HG03103 (cell line): ENCODE measurements around the gene NEURL1B.
"Not testable (repeated sequence)": the region's sequence is repeated elsewhere in the genome, so short reads cannot be mapped to it uniquely, and the experiment has no call there.

ENCODE experiments used
- ATAC-seq: cut with Tn5 transposase; IDR thresholded peaks from one replicate; pipeline ENCODE4 v1.9.1; 2021; ENCODE audit warnings: low read depth; ENCODE audit not compliant: unreplicated experiment

NEURL1B gene

DNA sequence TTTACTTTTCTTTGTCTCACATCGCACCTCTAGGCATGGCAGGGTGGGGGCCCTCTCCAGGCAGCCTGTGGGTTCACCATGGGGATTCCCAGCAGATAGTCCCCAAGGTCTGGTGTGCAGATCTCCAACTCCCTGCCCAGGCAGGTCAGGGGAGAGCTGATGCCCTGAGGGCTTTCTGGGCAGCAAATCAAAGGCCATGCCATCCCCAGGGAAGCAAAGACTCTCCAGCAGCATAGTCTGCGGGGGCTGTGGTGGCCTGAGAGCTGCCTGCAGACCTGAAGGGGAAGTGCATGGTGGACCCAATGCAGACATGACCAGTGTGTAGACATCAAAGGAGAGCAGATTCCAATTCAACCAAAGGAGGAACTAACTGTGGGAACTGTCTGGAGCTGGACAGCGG lies 7.7 kb downstream of the NEURL1B start:
- no peak for ATAC-seq

GRCh38 chr5:172656496-172656895 lies 15.4 kb downstream of the NEURL1B start:
- ATAC-seq = not testable (repeated sequence)

GRCh38 chr5:172657524-172658233 lies 16.6 kb downstream of the NEURL1B start:
- ATAC-seq = not testable (repeated sequence)

- ATAC-seq = no peak
Observed at GRCh38 chr5:172658391-172658790, 17.3 kb downstream of the NEURL1B start.

DNA sequence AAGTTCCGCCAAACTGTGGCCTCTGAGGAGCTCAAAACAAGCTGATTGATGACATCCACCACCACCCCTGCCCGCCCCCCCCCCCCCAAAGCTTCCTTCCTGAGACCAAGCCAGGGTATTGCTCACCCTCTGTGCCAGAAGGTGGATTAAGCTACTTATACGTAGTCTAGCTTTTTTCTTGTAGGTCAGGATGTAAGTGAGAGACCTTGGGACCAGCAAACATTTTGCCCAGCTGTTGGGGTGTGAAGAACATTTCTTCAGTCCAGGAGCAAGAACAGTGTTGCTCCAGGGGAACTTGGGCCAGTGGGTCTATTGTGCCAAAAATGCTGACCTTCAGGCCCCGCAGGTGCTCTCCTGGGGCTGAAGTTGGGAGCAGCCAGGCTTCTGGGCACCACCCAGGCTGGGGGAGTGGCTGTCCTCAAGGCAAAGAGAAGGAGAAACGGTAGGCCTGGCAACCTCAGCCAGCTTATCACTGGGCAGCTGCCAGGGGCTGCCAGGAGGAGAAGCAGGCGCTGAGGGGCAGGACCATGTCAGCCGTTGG lies 18.0 kb downstream of the NEURL1B start:
- ATAC-seq = no peak

- ATAC-seq = no peak
Observed at GRCh38 chr5:172659570-172659908, 18.5 kb downstream of the NEURL1B start.

DNA sequence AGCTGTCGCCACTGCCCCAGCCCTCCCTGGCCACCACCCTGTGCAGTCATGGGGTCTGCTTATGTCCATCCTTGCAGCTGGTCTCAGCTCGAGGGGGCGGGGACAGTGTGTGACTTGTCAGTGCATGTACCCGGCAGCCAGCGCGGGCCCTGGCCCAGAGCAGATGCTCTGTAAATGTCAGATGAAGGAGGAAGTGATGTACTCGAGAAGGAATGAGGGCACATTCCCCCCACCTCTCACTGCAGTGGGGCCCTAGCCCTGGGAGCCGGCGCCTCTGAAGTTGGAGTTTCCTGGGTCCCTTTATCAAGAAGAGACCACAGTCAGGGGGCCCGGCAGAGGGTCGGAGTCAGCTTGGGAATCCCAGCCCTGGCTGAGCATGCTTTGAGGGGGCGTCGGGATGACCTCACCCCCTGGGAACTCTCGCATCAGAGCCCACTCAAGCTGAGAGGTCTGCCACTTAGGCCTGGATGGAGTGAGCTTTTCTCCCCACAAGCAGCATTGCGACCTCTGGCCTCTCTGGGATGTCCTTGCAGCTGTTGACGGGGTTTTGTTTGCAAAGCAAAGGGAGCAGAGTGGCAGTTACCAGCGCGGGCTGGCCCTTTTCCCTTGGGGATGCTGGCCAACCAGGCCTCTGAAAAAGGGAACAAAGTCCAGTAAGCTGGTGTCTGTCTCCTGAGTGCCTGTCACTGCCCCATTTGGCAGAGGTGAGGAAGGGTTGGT lies 19.0 kb downstream of the NEURL1B start:
- no peak for ATAC-seq

DNA sequence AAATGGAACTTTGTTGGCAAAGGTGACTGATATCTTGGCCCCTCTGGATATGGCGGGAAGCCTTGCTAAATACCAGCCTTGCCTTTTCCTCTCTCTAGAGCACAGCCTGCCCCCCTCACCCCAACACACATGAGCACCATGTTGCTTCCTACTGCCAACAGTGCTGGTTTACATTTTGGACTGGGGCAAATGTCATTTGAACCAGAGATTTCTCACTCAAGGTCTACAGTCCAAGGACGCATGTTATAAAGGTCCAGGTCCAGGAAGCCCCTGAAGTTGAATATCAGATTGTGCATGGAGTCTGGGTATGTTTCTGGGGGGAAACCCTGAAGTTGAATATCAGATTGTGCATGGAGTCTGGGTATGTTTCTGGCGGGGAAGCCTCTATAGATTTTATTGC lies 19.9 kb downstream of the NEURL1B start:
- ATAC-seq = no peak

DNA sequence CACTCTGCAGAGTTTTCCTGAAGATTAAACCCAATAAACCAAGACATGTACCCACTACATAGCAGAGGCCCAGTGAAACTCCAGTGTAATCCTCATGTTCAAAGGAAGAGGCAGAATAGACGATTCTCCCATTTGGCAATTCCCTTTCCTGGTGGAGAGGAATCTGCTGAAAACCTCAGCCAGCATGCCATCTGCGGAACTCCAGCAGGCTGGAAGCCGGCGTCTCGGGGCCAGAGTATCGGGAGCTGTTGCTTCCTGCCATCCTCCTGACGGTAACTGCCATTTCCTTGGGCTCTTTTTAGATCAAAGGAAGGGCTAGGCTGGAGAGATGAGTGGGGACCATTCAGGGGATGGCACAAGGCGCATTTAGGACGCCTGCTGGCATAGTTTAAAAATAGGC lies 20.5 kb downstream of the NEURL1B start:
- no peak for ATAC-seq

DNA sequence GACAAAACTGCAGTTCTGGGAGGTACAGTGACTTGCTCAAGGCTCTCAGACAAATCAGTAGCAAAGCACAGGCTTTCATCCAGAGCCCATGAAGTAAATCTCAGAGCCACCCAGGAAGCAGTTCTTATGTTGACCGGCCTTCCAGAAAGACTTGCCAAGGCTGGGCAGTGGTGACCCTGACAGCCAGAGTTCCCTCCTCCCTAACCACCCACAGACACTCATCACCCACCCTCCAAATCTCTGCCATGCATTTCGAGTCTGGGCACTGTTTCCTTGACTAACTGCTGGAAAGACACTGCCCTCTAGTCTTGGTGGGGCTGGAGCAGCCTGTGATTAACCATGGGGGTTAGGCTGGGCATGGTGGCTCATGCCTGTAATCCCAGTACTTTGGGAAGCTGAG lies 21.5 kb downstream of the NEURL1B start:
- ATAC-seq = no peak

- ATAC-seq = no peak
Observed at GRCh38 chr5:172664018-172664417, 23.0 kb downstream of the NEURL1B start.

DNA sequence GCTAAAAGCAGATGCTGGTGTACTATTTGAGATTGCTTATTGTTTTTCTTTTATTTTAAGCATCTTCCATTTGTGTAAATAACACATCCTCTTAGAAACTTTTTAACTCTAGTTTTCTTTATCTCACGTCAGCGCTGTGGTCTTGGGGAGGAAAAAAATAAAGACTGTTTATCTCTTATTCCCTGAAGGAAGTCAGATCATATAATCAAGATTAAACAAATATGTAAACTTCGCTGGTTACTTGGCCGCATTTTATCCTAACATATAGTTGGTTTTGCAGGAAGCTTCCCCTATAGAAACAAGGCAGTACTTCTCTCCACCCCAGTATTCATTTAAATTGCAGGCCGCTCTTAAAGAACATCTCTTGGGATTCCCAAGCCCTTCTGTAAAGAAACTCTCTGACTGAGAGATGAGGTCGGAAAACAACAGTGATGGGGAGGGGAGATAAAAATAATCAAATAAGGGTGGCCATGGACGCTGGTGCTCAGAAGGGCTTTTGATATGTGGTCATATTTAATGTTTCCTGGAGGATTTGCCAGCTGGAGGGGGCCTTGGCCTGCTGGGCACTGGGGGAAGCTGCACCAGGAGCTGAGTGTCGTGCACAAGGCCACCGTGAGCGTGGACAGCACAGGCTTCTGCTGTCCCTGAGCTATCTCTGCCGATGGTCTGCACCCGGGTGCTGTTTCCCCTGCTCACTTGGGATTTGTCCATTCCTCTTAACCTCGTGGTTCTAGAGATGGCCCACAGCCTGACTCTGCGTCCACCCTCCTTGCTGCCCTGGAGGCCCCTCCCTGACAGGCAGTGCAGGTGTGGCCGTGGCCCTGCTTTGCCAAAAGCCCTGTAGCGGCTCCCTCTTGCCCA lies 23.8 kb downstream of the NEURL1B start:
- ATAC-seq = no peak

- no peak for ATAC-seq
Observed at GRCh38 chr5:172666251-172666650, 25.2 kb downstream of the NEURL1B start.

DNA sequence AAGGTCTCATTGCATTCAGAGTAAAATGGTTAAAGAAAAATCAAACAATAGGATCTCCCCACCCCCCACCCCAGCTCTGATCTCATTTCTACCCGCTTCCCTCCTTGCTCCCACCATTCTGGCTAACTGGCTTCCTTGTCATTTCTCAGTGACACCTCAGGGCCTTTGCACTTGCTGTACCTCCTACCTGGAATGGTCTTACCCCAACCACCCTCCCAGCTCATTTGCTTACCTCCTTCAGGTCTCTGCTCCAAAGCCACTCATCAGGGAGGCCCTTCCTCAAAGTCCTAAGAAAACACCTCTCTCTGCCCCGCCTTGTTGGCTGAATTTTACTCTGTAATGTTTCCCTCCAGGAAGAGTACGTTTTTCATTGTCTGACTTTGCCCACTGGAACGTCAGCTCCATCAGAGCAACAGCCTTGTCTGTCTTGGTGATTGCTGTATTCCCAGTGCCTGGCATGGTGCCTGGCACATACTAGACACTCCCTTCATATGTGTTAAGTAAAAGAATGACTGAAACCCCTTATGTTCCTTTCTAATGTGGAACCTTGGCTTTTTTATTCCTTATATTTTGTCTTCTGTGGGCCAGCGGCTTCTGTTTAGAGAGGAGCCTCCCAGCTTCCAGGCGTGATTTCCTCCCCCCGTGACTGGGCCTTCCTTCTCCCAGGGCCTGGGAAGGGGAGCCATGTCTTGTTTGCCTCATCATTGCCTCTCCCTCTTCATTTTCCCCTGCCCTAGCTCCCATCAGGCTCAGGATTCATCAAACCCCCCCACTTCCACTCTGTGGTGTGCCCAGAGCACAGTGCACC lies 26.9 kb downstream of the NEURL1B start:
- ATAC-seq = no peak

GRCh38 chr5:172668594-172669071 lies 27.6 kb downstream of the NEURL1B start:
- ATAC-seq = no peak

GRCh38 chr5:172669386-172670004 lies 28.4 kb downstream of the NEURL1B start:
- no peak for ATAC-seq

- no peak for ATAC-seq
Observed at GRCh38 chr5:172670005-172670402, 28.9 kb downstream of the NEURL1B start.

- ATAC-seq = no peak
Observed at GRCh38 chr5:172670444-172670843, 29.4 kb downstream of the NEURL1B start.

- ATAC-seq = no peak
Observed at GRCh38 chr5:172671091-172671490, 30.0 kb downstream of the NEURL1B start.

GRCh38 chr5:172672681-172673080 lies 31.6 kb downstream of the NEURL1B start:
- ATAC-seq = no peak
